ENCODE data around the gene PHF21A.

Gene PHF21A

DNA sequence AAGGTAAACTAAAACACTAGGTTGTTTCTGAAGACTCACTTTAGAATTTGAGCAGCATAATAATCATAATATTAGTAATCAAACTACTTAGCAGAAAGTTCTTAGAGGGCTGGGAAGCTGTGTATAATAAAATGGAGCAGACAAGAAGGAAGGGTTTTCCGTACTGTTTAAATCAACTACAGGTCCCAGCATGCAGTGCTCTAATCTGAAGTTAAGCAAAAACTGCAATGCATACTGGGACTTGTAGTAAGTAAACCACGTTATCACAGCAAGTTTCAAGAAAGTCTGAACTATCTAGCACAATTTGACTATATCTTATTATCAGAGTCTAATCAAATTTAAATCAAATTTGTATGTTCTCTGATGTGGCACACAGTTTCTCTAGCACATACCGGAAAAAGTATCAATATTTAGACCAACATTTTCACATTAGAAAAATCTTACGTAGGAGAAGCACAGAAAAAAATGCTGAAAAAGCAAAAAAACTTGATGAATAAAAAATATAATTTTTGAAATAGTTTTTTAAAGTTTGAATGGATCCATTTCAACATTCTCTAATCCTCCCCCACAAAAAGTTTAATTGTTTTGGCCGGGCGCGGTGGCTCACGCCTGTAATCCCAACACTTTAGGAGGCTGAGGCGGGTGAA is 8.2 kb downstream of the PHF21A start:
- Mint-ChIP-seq H3K27ac (no peak overlapping the region), H3K36me3 (ENCODE audit: low read depth) (no peaks in the 10 kb centered on the region), H3K4me3 (peak overlapping the region; percentile 55), H3K9me3 (no peaks in the 10 kb centered on the region), H3K27me3 (no peaks in the 10 kb centered on the region), H3K4me1 (ENCODE audit: low read depth) (peaks cover 48% of the 10 kb centered on the region)

- peaks cover 14% of the 10 kb centered on the region for H3K4me1 Mint-ChIP-seq (ENCODE audit: low read depth)
- H3K27ac Mint-ChIP-seq, result no peak overlapping the region
- no peaks in the 10 kb centered on the region for H3K36me3 Mint-ChIP-seq (ENCODE audit: low read depth)
- H3K9me3 Mint-ChIP-seq, result no peaks in the 10 kb centered on the region
- no peaks in the 10 kb centered on the region for H3K27me3 Mint-ChIP-seq
- H3K4me3 Mint-ChIP-seq, result no peak overlapping the region
Observed at GRCh38 chr11:46108751-46109150, 12.5 kb downstream of the PHF21A start.

DNA sequence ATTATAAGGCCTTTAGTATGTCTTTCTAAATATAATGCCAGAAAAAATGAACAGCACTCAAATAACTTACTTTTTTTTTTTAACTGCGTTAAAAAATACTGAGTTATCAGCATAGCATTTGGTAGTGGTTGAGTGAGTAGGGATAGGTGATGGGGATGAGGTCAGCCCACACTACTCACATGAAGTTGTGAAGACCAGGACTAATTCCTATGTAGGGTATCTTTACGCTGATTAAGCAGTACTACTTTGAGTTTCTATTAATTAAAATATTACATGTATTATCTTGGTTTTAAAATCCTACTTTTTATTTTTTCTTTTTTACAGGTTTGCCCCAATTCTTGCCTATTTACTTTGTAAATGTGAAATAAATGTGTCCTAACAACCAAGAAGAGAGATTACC is 13.5 kb downstream of the PHF21A start:
- H3K27me3 Mint-ChIP-seq, result no peaks in the 10 kb centered on the region
- H3K4me3 Mint-ChIP-seq, result no peak overlapping the region
- H3K4me1 Mint-ChIP-seq (ENCODE audit: low read depth), result peaks cover 9% of the 10 kb centered on the region
- H3K27ac Mint-ChIP-seq, result no peak overlapping the region
- H3K36me3 Mint-ChIP-seq (ENCODE audit: low read depth), result no peaks in the 10 kb centered on the region
- no peaks in the 10 kb centered on the region for H3K9me3 Mint-ChIP-seq

DNA sequence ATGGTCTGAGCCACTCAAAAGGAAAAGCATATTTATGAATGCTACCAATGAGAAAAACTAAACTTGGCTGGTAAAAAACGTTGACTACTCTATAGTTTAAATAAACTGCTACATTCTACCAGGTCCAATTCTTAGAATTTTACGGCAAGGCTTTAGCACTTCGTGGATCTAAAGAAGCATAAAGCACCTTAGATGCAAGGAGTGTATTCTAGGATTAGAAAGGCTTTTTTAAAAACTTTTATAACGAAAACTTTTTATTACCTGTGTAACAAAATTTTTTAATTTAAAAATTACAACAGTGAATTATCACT is 13.9 kb downstream of the PHF21A start:
- Mint-ChIP-seq H3K36me3 (ENCODE audit: low read depth) (no peaks in the 10 kb centered on the region), H3K9me3 (no peaks in the 10 kb centered on the region), H3K27ac (no peak overlapping the region), H3K4me1 (ENCODE audit: low read depth) (peaks cover 8% of the 10 kb centered on the region), H3K4me3 (no peak overlapping the region), H3K27me3 (no peaks in the 10 kb centered on the region)

DNA sequence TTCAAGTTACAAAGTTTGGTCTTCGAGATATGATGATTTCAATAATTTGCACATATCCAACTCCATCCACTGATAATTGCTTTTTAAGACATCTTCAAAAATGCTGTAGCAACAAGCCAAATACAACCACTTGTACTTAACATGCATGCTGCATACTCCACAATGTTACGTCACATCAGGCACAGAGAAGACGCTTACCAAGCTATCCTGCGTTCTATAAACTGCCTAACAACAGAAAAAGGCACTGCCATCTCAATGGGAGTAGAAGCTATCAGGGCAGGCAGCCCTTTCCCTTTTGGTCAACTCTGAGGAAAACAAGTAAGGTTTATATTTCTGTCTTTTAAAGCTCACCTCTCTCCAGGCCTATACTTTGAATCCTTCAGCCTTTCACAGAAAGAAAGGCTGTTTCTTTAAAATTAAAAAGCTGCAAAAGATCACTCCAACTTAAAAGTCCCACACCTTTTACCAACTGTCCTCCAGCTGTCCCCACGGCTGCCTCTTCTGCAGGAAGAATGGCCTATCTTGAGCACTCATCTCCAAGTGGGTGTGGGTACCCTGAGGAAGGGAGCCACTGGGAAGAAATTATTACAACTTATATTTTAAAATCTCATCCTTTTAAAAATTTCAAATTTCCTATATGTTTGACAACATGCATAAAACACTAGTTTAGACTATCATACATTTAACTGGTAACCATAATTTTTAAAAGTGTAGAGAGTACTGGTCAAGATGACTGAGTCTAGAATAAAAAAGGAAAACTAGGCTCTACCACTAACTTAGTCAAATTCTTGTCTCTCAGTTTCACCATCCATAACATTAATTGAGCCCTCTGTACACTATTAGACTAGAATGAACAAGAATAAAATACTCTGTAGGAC is 14.5 kb downstream of the PHF21A start:
- H3K9me3 Mint-ChIP-seq, result no peaks in the 10 kb centered on the region
- H3K27ac Mint-ChIP-seq, result no peak overlapping the region

GRCh38 chr11:46105926-46106325 is 15.3 kb downstream of the PHF21A start:
- Mint-ChIP-seq H3K9me3 (no peaks in the 10 kb centered on the region), H3K4me1 (ENCODE audit: low read depth) (peaks cover 11% of the 10 kb centered on the region), H3K27me3 (no peaks in the 10 kb centered on the region), H3K4me3 (no peak overlapping the region), H3K27ac (no peak overlapping the region), H3K36me3 (ENCODE audit: low read depth) (no peaks in the 10 kb centered on the region)

More for the DNA sequence above, 14.5 kb downstream of the PHF21A start:
- Mint-ChIP-seq H3K4me1 (ENCODE audit: low read depth) (peaks cover 8% of the 10 kb centered on the region), H3K4me3 (no peak overlapping the region), H3K27me3 (no peaks in the 10 kb centered on the region), H3K36me3 (ENCODE audit: low read depth) (no peaks in the 10 kb centered on the region)

DNA sequence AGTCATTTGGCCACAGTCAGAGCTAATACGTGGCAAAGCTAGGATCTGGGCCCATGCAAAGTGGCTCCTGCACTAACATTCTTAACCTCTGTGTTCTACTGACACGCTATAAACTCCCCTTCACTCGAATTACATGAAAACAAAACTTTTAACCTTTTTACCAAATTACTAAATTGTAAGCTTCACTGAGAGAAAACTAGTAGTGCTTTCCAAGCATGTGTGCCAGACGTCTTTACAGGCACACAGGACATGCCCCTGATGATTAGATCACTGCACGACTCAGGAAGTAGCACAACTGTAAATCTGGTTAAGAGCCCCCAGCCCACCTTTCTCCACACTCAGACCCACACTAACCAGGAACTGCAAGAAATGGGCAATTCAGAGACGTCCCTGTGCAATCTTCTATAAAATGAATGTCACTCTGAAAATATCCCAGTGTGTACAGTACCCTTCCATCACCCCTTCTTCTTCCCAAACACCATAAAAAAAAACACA is 16.1 kb downstream of the PHF21A start:
- Mint-ChIP-seq H3K4me1 (ENCODE audit: low read depth) (peaks cover 19% of the 10 kb centered on the region), H3K9me3 (no peaks in the 10 kb centered on the region), H3K27ac (no peak overlapping the region), H3K4me3 (no peak overlapping the region), H3K27me3 (no peaks in the 10 kb centered on the region), H3K36me3 (ENCODE audit: low read depth) (no peaks in the 10 kb centered on the region)

DNA sequence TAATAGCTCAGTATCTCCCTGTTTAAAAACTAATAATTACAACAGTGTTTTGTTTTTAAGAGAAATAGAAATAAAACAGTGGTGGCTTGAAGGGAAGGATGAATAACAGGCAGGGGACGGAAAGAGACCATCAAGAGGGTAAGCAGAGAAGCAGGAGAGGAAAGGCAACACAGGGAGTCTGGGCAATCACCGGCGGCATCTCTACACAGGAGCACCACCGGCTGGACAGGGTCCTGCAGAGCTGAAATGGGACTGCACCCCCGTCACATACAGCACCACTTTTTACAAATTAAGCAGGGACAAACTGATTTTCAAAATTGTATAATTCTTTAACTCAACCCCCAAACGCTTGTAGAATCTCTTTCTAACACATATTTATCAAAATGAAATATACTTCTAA is 18.4 kb downstream of the PHF21A start:
- no peaks in the 10 kb centered on the region for H3K9me3 Mint-ChIP-seq
- peaks cover 35% of the 10 kb centered on the region for H3K4me1 Mint-ChIP-seq (ENCODE audit: low read depth)
- no peaks in the 10 kb centered on the region for H3K27me3 Mint-ChIP-seq
- H3K36me3 Mint-ChIP-seq (ENCODE audit: low read depth), result no peaks in the 10 kb centered on the region
- H3K4me3 Mint-ChIP-seq, result no peak overlapping the region
- no peak overlapping the region for H3K27ac Mint-ChIP-seq

DNA sequence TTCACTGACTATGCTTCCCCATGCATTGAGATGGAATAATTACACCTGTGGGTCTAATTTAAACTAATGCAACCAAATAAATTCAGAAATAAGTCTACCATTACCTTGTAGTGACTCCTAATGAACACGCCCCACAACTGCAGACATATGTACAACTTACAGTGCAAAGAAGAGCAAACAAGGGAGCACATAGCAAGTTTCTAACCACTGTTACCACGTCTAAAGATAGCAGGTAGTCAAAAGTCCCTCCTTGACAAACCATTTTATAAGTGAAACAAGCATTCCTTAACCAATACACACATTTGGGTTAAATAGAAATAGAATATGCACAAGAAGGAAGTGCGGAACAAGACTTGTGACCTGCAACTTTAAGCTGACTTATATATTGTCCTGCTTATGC is 20.6 kb downstream of the PHF21A start:
- peak overlapping the region; percentile 53 for H3K27ac Mint-ChIP-seq
- H3K36me3 Mint-ChIP-seq (ENCODE audit: low read depth), result no peaks in the 10 kb centered on the region
- no peaks in the 10 kb centered on the region for H3K27me3 Mint-ChIP-seq
- H3K4me3 Mint-ChIP-seq, result peak overlapping the region; percentile 74
- no peaks in the 10 kb centered on the region for H3K9me3 Mint-ChIP-seq
- H3K4me1 Mint-ChIP-seq (ENCODE audit: low read depth), result peaks cover 43% of the 10 kb centered on the region

GRCh38 chr11:46099963-46100316 is 21.3 kb downstream of the PHF21A start:
- Mint-ChIP-seq H3K36me3 (ENCODE audit: low read depth) (no peaks in the 10 kb centered on the region), H3K4me1 (ENCODE audit: low read depth) (peaks cover 36% of the 10 kb centered on the region), H3K9me3 (no peaks in the 10 kb centered on the region), H3K4me3 (peak overlapping the region; percentile 74), H3K27me3 (no peaks in the 10 kb centered on the region), H3K27ac (peak overlapping the region; percentile 85)

- peaks cover 22% of the 10 kb centered on the region for H3K36me3 Mint-ChIP-seq (ENCODE audit: low read depth)
- no peaks in the 10 kb centered on the region for H3K27me3 Mint-ChIP-seq
- no peak overlapping the region for H3K27ac Mint-ChIP-seq
Observed at GRCh38 chr11:46090375-46090774, 30.9 kb downstream of the PHF21A start.

GRCh38 chr11:46079662-46080061 is 41.6 kb downstream of the PHF21A start:
- H3K4me3 Mint-ChIP-seq, result no peak overlapping the region
- no peaks in the 10 kb centered on the region for H3K9me3 Mint-ChIP-seq
- H3K36me3 Mint-ChIP-seq (ENCODE audit: low read depth), result peaks cover 46% of the 10 kb centered on the region
- peak overlapping the region; percentile 15 for H3K27ac Mint-ChIP-seq
- no peaks in the 10 kb centered on the region for H3K27me3 Mint-ChIP-seq
- H3K4me1 Mint-ChIP-seq (ENCODE audit: low read depth), result no peaks in the 10 kb centered on the region

More at GRCh38 chr11:46090375-46090774, 30.9 kb downstream of the PHF21A start:
- no peak overlapping the region for H3K4me3 Mint-ChIP-seq
- no peaks in the 10 kb centered on the region for H3K4me1 Mint-ChIP-seq (ENCODE audit: low read depth)
- H3K9me3 Mint-ChIP-seq, result no peaks in the 10 kb centered on the region

- Mint-ChIP-seq H3K4me1 (ENCODE audit: low read depth) (no peaks in the 10 kb centered on the region), H3K27me3 (no peaks in the 10 kb centered on the region), H3K4me3 (no peak overlapping the region), H3K36me3 (ENCODE audit: low read depth) (peaks cover 33% of the 10 kb centered on the region), H3K27ac (no peak overlapping the region), H3K9me3 (no peaks in the 10 kb centered on the region)
Observed at GRCh38 chr11:46075928-46076327, 45.3 kb downstream of the PHF21A start.

DNA sequence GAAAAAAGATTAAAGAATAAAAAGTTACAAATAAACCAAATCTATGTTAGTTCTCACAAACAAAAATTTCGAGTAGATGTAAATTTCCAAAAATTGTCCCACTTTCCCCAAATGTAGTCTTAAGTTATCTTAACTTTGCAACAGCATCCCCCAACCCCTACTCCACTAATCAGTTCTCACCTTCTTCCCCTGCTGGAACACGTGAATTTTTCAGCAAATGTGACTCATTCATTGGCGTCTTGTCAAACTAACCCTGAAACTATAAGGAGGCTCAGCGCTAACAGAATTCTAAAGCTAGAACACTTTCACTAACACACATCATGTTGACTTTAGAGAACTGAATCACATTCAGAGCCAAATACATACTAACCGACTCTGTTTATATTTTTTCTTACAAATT is 46.1 kb downstream of the PHF21A start:
- Mint-ChIP-seq H3K36me3 (ENCODE audit: low read depth) (peaks cover 28% of the 10 kb centered on the region), H3K27ac (no peak overlapping the region)

GRCh38 chr11:46073632-46074031 is 47.6 kb downstream of the PHF21A start:
- no peaks in the 10 kb centered on the region for H3K27me3 Mint-ChIP-seq
- no peak overlapping the region for H3K4me3 Mint-ChIP-seq
- peaks cover 28% of the 10 kb centered on the region for H3K36me3 Mint-ChIP-seq (ENCODE audit: low read depth)
- no peak overlapping the region for H3K27ac Mint-ChIP-seq
- H3K4me1 Mint-ChIP-seq (ENCODE audit: low read depth), result no peaks in the 10 kb centered on the region
- H3K9me3 Mint-ChIP-seq, result no peaks in the 10 kb centered on the region

More for the DNA sequence above, 46.1 kb downstream of the PHF21A start:
- no peaks in the 10 kb centered on the region for H3K9me3 Mint-ChIP-seq
- H3K4me3 Mint-ChIP-seq, result no peak overlapping the region
- H3K4me1 Mint-ChIP-seq (ENCODE audit: low read depth), result no peaks in the 10 kb centered on the region
- no peaks in the 10 kb centered on the region for H3K27me3 Mint-ChIP-seq

Measured in stimulated activated naive CD8-positive, alpha-beta T cell treated with anti-CD3 and anti-CD28 coated beads, Interleukin-15, Interleukin-2, amounts not matched to agents 100 ng/mL and 50 ng/mL, for 24 hours (primary cell).